ENCODE results near the gene LDB2. TPM values are rescaled to one million over a fixed set of nuclear protein-coding genes. Genes with fewer than 3 reads are reported as not detected.

Gene LDB2
- total and polyA plus RNA-seq, 8 donors = 4.0 to 11.6 (median 5.9) TPM

DNA sequence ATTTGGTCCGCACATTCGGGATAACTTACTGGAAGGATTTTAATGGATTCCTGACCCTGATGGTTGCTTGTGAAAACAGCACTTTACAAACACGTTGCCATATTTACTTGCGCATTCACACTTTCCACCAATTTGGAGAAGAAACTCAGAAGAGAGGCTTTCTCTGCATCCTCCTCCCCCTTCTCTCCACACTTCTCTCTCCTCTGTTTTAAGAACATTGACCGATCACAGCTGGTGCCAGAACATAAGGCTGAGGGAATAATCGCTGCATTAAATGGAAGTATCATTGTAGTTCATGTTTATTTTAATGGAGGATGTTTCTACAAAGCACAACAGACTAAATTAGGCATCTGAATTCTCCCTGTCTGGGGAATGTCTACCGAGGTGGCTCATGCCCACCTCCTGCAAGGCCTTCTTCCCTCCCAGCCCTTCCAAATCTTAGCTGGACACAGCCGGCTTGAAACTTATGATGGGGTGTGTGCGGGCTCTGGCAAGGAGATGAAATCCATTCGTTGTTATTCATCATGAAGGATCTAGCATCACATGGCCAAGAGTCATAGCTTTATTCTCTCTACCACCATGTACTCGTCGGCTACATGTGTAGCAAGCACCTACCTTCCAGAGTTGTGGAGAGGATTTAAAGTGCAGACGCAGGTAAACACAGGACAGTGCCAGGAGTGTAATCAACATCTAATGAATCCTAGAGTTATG lies 204.1 kb downstream of the LDB2 start:
- no peak overlapping the region for H3K4me3 ChIP-seq
- no peaks in the 10 kb centered on the region for H3K36me3 ChIP-seq
- intact Hi-C loops (cut with DNase I) = no loop called here
- no peak overlapping the region for H3K27ac ChIP-seq
- ATAC-seq = no peak
- H3K27me3 ChIP-seq = no peaks in the 10 kb centered on the region
- no peaks in the 10 kb centered on the region for H3K4me1 ChIP-seq
- FAIRE-seq = no peak
- no peak for DNase-seq
- no peaks in the 10 kb centered on the region for H3K9me3 ChIP-seq
- 68 to 76% methylated on average over 13 of the region's 13 CpGs for WGBS, 2 donors
- TF ChIP-seq, protein P1, sequence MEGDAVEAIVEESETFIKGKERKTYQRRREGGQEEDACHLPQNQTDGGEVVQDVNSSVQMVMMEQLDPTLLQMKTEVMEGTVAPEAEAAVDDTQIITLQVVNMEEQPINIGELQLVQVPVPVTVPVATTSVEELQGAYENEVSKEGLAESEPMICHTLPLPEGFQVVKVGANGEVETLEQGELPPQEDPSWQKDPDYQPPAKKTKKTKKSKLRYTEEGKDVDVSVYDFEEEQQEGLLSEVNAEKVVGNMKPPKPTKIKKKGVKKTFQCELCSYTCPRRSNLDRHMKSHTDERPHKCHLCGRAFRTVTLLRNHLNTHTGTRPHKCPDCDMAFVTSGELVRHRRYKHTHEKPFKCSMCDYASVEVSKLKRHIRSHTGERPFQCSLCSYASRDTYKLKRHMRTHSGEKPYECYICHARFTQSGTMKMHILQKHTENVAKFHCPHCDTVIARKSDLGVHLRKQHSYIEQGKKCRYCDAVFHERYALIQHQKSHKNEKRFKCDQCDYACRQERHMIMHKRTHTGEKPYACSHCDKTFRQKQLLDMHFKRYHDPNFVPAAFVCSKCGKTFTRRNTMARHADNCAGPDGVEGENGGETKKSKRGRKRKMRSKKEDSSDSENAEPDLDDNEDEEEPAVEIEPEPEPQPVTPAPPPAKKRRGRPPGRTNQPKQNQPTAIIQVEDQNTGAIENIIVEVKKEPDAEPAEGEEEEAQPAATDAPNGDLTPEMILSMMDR (IDR thresholded peaks at IDR 0.05) = no peak

DNA sequence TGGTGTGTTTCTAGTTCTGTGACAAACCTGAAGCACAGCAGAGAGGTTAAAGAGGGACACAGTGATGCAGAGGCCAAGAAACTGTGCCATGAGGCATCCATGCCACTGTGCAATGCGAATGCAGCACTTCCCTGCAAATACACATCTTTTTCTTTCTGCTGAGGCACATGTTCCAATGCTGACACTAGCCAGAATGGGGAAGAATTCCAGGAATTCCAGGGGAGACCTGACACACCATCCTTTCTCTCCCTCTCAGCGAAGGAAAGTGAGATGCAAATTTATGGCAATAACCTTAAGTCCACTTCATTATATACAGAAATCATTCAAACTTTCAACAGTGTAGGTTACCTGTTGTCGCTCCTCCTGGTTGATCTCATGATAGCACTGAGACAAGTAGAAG lies 204.8 kb downstream of the LDB2 start:
- no peaks in the 10 kb centered on the region for H3K9me3 ChIP-seq
- H3K4me3 ChIP-seq = no peak overlapping the region
- intact Hi-C loops (cut with DNase I) = no loop called here
- H3K27ac ChIP-seq = no peak overlapping the region
- no peak for FAIRE-seq
- H3K4me1 ChIP-seq = no peaks in the 10 kb centered on the region
- H3K27me3 ChIP-seq = no peaks in the 10 kb centered on the region
- WGBS, 2 donors = 84 to 92% methylated on average over 3 of the region's 3 CpGs
- TF ChIP-seq, protein P1 (IDR thresholded peaks at IDR 0.05) = no peak
- no peak for DNase-seq
- no peak for ATAC-seq
- no peaks in the 10 kb centered on the region for H3K36me3 ChIP-seq

GRCh38 chr4:16692961-16693506 lies 205.4 kb downstream of the LDB2 start:
- WGBS, 2 donors = 71 to 83% methylated on average over 9 of the region's 9 CpGs
- Histone ChIP-seq H3K4me3 (no peak overlapping the region), H3K27me3 (no peaks in the 10 kb centered on the region), H3K9me3 (no peaks in the 10 kb centered on the region), H3K4me1 (no peaks in the 10 kb centered on the region), H3K36me3 (no peaks in the 10 kb centered on the region), H3K27ac (no peak overlapping the region)
- TF ChIP-seq, protein P1 (IDR thresholded peaks at IDR 0.05) = no peak
- intact Hi-C loops (cut with DNase I) = no loop called here
- DNase-seq (no peak), ATAC-seq (no peak), FAIRE-seq (no peak)

DNA sequence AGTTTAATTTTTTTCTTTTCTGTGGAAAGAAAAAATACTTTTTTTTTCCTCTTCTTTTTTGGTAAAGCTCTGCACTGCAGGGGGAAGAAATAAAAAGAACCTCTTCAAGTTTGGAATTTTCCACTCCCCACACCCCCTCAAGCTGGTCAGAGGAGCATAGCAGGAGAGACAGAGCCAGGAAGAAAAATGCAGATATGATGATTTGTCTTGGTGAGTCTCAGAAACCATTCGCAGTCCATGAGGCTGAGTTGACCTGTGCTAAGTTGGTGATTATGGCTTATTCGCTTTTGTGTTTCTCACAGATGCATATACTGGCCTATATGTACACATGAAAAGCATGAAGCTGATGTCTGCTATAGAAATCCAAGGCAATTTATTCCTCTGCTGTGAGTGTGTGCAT lies 205.9 kb downstream of the LDB2 start:
- 83 to 85% methylated on average over 2 of the region's 2 CpGs for WGBS, 2 donors
- no peak for FAIRE-seq
- no peaks in the 10 kb centered on the region for H3K4me1 ChIP-seq
- DNase-seq = no peak
- no peaks in the 10 kb centered on the region for H3K9me3 ChIP-seq
- ATAC-seq = no peak
- H3K4me3 ChIP-seq = no peak overlapping the region
- no peaks in the 10 kb centered on the region for H3K36me3 ChIP-seq
- TF ChIP-seq, protein P1 (IDR thresholded peaks at IDR 0.05) = no peak
- no peaks in the 10 kb centered on the region for H3K27me3 ChIP-seq
- intact Hi-C loops (cut with DNase I) = no loop called here
- H3K27ac ChIP-seq = no peak overlapping the region

GRCh38 chr4:16692046-16692445 lies 206.4 kb downstream of the LDB2 start:
- intact Hi-C loops (cut with DNase I) = no loop called here
- H3K27me3 ChIP-seq = no peaks in the 10 kb centered on the region
- no peaks in the 10 kb centered on the region for H3K9me3 ChIP-seq
- no peaks in the 10 kb centered on the region for H3K4me1 ChIP-seq
- WGBS, 2 donors = 48 to 49% methylated on average over 4 of the region's 4 CpGs
- FAIRE-seq (no peak), DNase-seq (no peak), ATAC-seq (no peak)
- no peaks in the 10 kb centered on the region for H3K36me3 ChIP-seq
- no peak overlapping the region for H3K27ac ChIP-seq
- TF ChIP-seq, protein P1 (IDR thresholded peaks at IDR 0.05) = no peak
- H3K4me3 ChIP-seq = no peak overlapping the region

Measured in pancreas (tissue), 10 donors.